SU-DHL-6 (cell line): ENCODE measurements around the gene TSHZ3.

Experiments
- H2AFZ ChIP-seq: fragments of 200-600 bp; sonication (generic); 2 replicates; pipeline ENCODE4 v1.6.1; 2014; ENCODE audit warnings: low read depth, mild to moderate bottlenecking, moderate library complexity, mixed read lengths, antibody characterized with exemption, low read length; ENCODE audit not compliant: severe bottlenecking
- H3F3A ChIP-seq: fragments of 200-600 bp; shearing (Covaris generic); 2 replicates; pipeline ENCODE4 v1.6.0; 2016; ENCODE audit warnings: antibody characterized with exemption, mild to moderate bottlenecking; ENCODE audit not compliant: insufficient read depth
- H3K27ac ChIP-seq: fragments of 200-600 bp; sonication (generic); 2 replicates; pipeline ENCODE4 v1.5.1; 2016; ENCODE audit warnings: low read depth, mild to moderate bottlenecking, low read length, moderate library complexity, mixed read lengths
- H3K27me3 ChIP-seq: fragments of 200-600 bp; sonication (generic), shearing (Covaris generic); 2 replicates; pipeline ENCODE4 v1.6.0; 2014; ENCODE audit warnings: mild to moderate bottlenecking, low read length
- H3K36me3 ChIP-seq: fragments of 200-600 bp; sonication (generic); 2 replicates; pipeline ENCODE4 v1.6.1; 2014; ENCODE audit warnings: mild to moderate bottlenecking, low read length, mixed read lengths
- H3K4me2 ChIP-seq: fragments of 300-600, 200-600 bp; shearing (Covaris generic), sonication (generic); 2 replicates; pipeline ENCODE4 v1.6.0; 2014; ENCODE audit warnings: low read length, low read depth, mild to moderate bottlenecking; ENCODE audit not compliant: poor library complexity, severe bottlenecking
- H3K4me3 ChIP-seq: fragments of 200-600 bp; sonication (generic); 2 replicates; pipeline ENCODE4 v1.5.1; 2014; ENCODE audit warnings: antibody characterized with exemption, low read length, mild to moderate bottlenecking, mixed read lengths; ENCODE audit not compliant: insufficient read depth, poor library complexity, severe bottlenecking
- H3K79me2 ChIP-seq: fragments of 200-600 bp; sonication (generic); 2 replicates; pipeline ENCODE4 v1.6.1; 2014; ENCODE audit warnings: mild to moderate bottlenecking, low read length, moderate library complexity; ENCODE audit not compliant: insufficient read depth
- H3K9ac ChIP-seq: fragments of 200-600 bp; sonication (generic); 2 replicates; pipeline ENCODE4 v1.7.0; 2014; ENCODE audit warnings: mild to moderate bottlenecking, low read length
- H3K9me2 ChIP-seq: fragments of 200-600 bp; sonication (generic); replicated peaks from 2 replicates; pipeline ENCODE4 v1.6.1; 2014; ENCODE audit warnings: low read length; ENCODE audit not compliant: insufficient read depth
- H3K9me3 ChIP-seq: fragments of 200-600 bp; sonication (generic); 2 replicates; pipeline ENCODE4 v1.6.1; 2014; ENCODE audit warnings: low read length, mixed read lengths; ENCODE audit not compliant: insufficient read depth
- H4K20me1 ChIP-seq: fragments of 200-600 bp; sonication (generic); 2 replicates; pipeline ENCODE4 v1.6.1; 2014; ENCODE audit warnings: low read depth, mild to moderate bottlenecking, antibody characterized with exemption, low read length, moderate library complexity, mixed read lengths
- EZH2phosphoT487 ChIP-seq: fragments of 200-600 bp; sonication (generic), shearing (Covaris generic); conservative IDR thresholded peaks from 2 replicates; pipeline ENCODE4 v1.6.1; 2018; ENCODE audit warnings: mild to moderate bottlenecking, antibody characterized with exemption, low read length, moderate library complexity, mixed read lengths
- TF ChIP-seq, protein P1 (sequence below): fragments of 200-600 bp; sonication (generic); IDR thresholded peaks from one replicate; pipeline ENCODE4 v1.5.1; 2017; ENCODE audit warnings: antibody characterized with exemption, mild to moderate bottlenecking, low read length, moderate library complexity; ENCODE audit not compliant: insufficient read depth, poor library complexity, severe bottlenecking

The TSHZ3 gene

DNA sequence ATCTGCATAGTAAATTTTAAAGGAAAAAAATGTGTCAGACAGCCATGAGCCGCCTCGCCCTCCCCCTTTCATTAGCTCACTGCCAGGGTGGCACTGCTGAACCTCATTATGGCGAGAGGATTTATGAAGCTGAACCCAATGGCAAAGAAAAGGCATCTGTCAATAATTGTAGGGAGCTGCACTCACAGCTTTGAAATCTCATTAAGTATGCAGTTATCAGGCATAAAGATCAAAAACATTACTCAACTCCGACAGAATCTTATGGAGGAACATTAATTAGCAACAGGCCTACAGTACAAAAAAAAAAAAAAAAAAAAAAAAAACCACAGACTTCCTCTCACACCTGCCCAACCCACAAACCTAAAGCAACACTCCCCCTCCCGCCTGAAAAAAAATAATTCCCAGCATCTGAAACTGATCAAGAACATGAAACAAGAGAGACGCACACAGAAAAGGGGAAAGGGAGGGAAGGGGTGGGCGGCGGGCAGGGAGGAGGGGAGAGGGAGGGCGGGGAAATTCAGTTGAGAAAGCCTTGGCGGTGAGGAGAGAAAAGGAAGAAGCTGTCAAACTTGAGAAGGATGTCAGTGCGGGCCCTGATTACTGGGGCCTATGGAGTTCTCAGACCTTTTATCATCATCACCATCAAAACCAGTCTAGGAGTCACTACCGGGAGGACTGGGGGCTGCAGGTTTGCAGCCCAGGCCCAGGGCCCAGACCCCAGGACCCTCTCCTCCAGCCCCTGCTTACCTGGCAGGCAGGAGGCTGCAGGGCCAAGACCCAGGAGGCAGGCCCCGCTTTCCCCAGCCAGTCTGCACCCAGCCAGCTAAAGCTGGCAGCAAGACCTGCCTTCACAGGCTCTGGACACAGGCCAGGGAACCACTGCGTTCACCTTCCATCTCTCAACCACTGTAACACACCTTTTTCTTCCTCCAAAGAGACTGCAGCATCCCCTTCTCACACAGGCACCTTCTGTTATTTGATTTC lies 8.9 kb downstream of the TSHZ3 start:
- Histone ChIP-seq H3F3A (no peaks in the 10 kb centered on the region), H3K36me3 (no peaks in the 10 kb centered on the region), H3K4me3 (no peak overlapping the region), H3K27me3 (no peaks in the 10 kb centered on the region), H3K9me2 (no peaks in the 10 kb centered on the region), H3K9me3 (no peaks in the 10 kb centered on the region), H4K20me1 (no peaks in the 10 kb centered on the region), H2AFZ (no peak overlapping the region), H3K4me2 (no peak overlapping the region), H3K27ac (no peak overlapping the region), H3K9ac (no peak overlapping the region), H3K79me2 (no peaks in the 10 kb centered on the region)
- TF ChIP-seq, protein P1, sequence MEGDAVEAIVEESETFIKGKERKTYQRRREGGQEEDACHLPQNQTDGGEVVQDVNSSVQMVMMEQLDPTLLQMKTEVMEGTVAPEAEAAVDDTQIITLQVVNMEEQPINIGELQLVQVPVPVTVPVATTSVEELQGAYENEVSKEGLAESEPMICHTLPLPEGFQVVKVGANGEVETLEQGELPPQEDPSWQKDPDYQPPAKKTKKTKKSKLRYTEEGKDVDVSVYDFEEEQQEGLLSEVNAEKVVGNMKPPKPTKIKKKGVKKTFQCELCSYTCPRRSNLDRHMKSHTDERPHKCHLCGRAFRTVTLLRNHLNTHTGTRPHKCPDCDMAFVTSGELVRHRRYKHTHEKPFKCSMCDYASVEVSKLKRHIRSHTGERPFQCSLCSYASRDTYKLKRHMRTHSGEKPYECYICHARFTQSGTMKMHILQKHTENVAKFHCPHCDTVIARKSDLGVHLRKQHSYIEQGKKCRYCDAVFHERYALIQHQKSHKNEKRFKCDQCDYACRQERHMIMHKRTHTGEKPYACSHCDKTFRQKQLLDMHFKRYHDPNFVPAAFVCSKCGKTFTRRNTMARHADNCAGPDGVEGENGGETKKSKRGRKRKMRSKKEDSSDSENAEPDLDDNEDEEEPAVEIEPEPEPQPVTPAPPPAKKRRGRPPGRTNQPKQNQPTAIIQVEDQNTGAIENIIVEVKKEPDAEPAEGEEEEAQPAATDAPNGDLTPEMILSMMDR = no peak
- no peak for TF ChIP-seq EZH2phosphoT487

- no peak overlapping the region for H3K4me3 ChIP-seq
- H3K9me2 ChIP-seq = no peaks in the 10 kb centered on the region
- H3K27me3 ChIP-seq = no peaks in the 10 kb centered on the region
- no peak overlapping the region for H3K9ac ChIP-seq
- no peak overlapping the region for H3K27ac ChIP-seq
- H3K36me3 ChIP-seq = no peaks in the 10 kb centered on the region
- H3F3A ChIP-seq = no peaks in the 10 kb centered on the region
- no peak overlapping the region for H3K4me2 ChIP-seq
- no peaks in the 10 kb centered on the region for H3K79me2 ChIP-seq
- no peak overlapping the region for H2AFZ ChIP-seq
- no peaks in the 10 kb centered on the region for H3K9me3 ChIP-seq
- TF ChIP-seq, protein P1 = no peak
- no peak for TF ChIP-seq EZH2phosphoT487
- no peaks in the 10 kb centered on the region for H4K20me1 ChIP-seq
Measured at GRCh38 chr19:31339411-31339810, 9.8 kb downstream of the TSHZ3 start.

- no peaks in the 10 kb centered on the region for H3K27me3 ChIP-seq
- H3K27ac ChIP-seq = no peak overlapping the region
- H3F3A ChIP-seq = no peaks in the 10 kb centered on the region
- H4K20me1 ChIP-seq = no peaks in the 10 kb centered on the region
- H3K9ac ChIP-seq = no peak overlapping the region
- no peaks in the 10 kb centered on the region for H3K36me3 ChIP-seq
- H3K4me2 ChIP-seq = no peak overlapping the region
- no peaks in the 10 kb centered on the region for H3K9me2 ChIP-seq
- H2AFZ ChIP-seq = no peak overlapping the region
- H3K79me2 ChIP-seq = no peaks in the 10 kb centered on the region
- H3K4me3 ChIP-seq = no peak overlapping the region
- no peaks in the 10 kb centered on the region for H3K9me3 ChIP-seq
- TF ChIP-seq, protein P1 = no peak
- no peak for TF ChIP-seq EZH2phosphoT487
Measured at GRCh38 chr19:31338069-31338776, 11.0 kb downstream of the TSHZ3 start.
